ENCODE measurements around the gene DDC. TPM values are rescaled to one million over a fixed set of nuclear protein-coding genes. Genes with fewer than 3 reads are reported as not detected.

Gene DDC
- total and polyA plus RNA-seq, 9 donors = 0.24 to 3.3 (median 0.72) TPM

DNA sequence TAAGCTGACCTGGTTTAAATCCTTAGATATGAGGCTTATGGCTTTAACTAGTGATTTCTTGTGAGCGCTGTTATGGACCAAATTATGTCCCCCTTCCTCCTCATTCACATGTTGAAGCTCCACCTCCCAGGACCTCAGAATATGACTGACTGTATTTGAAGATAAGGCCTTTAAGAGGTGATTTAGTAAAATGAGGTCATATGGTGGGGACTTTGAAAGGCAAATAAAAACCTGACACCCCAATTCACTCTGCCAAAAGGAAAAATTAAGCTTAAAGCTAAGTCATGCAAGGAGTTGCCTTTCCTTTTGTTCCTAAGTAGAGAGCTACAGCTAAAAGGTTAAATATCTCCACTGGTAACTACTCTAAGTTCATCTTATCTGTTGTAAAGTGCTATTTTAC lies 78.7 kb downstream of the DDC start:
- WGBS, 3 donors = 94 to 100% (median 94%) methylated on average over 1 of the region's 1 CpG
- H3K27me3 ChIP-seq = no peaks in the 10 kb centered on the region
- H3K9me3 ChIP-seq = no peaks in the 10 kb centered on the region
- intact Hi-C loops (cut with DNase I) = no loop called here
- H3K4me1 ChIP-seq (ENCODE audit: insufficient read depth) = no peaks in the 10 kb centered on the region
- H3K27ac ChIP-seq = no peak overlapping the region
- TF ChIP-seq POLR2A (IDR thresholded peaks at IDR 0.05) (no peak), EP300 (IDR thresholded peaks at IDR 0.05) (no peak)
- TF ChIP-seq, protein P1, sequence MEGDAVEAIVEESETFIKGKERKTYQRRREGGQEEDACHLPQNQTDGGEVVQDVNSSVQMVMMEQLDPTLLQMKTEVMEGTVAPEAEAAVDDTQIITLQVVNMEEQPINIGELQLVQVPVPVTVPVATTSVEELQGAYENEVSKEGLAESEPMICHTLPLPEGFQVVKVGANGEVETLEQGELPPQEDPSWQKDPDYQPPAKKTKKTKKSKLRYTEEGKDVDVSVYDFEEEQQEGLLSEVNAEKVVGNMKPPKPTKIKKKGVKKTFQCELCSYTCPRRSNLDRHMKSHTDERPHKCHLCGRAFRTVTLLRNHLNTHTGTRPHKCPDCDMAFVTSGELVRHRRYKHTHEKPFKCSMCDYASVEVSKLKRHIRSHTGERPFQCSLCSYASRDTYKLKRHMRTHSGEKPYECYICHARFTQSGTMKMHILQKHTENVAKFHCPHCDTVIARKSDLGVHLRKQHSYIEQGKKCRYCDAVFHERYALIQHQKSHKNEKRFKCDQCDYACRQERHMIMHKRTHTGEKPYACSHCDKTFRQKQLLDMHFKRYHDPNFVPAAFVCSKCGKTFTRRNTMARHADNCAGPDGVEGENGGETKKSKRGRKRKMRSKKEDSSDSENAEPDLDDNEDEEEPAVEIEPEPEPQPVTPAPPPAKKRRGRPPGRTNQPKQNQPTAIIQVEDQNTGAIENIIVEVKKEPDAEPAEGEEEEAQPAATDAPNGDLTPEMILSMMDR (IDR thresholded peaks at IDR 0.05) = no peak
- H3K36me3 ChIP-seq = no peaks in the 10 kb centered on the region
- no peak overlapping the region for H3K4me3 ChIP-seq
- no peak for DNase-seq

DNA sequence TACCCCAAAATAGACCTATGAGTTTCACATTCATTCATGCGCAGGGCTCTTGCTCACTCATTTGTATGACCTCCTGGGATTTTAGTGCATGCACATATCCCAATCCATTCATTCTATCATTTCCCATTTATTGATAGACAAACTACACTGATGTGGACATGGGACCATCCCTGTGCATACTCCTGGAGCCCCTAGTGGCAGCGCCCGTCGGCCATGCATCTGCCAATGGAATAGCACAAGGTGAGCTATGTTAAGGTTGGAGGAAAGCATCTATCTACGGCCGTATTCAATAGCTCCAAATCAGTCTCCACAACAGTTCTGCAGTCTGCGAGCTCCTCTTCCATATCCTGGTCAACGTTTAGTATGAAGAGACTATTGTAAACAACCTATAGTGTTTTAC lies 83.3 kb downstream of the DDC start:
- no peak for DNase-seq
- H3K27ac ChIP-seq = no peak overlapping the region
- no peaks in the 10 kb centered on the region for H3K9me3 ChIP-seq
- no peaks in the 10 kb centered on the region for H3K4me1 ChIP-seq (ENCODE audit: insufficient read depth)
- intact Hi-C loops (cut with DNase I) = no loop called here
- 88 to 92% (median 92%) methylated on average over 8 of the region's 8 CpGs for WGBS, 3 donors
- H3K4me3 ChIP-seq = no peak overlapping the region
- TF ChIP-seq POLR2A (IDR thresholded peaks at IDR 0.05) = no peak
- TF ChIP-seq EP300 (IDR thresholded peaks at IDR 0.05) = no peak
- H3K36me3 ChIP-seq = no peaks in the 10 kb centered on the region
- no peaks in the 10 kb centered on the region for H3K27me3 ChIP-seq

DNA sequence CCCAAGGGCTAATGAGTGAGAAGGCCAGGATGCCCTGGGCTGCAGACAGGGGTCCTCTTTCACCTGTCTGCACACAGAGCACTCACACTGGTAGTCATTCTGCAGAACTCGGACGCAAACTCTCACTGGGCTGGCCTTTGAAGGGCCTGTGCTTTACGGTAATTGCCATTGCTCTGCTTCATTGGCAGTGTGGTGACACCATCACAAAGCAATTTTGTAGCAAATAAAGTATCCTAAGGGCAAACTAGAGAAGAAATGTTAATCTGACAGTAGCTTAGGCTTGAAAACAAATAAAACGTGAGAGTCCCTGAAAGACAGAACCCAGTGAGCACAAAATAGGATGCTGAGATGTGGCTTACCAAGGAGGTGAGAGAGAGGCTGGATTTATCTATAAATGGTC lies 84.4 kb downstream of the DDC start:
- no peak overlapping the region for H3K27ac ChIP-seq
- TF ChIP-seq, protein P1 (IDR thresholded peaks at IDR 0.05) = no peak
- TF ChIP-seq POLR2A (IDR thresholded peaks at IDR 0.05) = no peak
- no peak for TF ChIP-seq EP300 (IDR thresholded peaks at IDR 0.05)
- DNase-seq = no peak
- WGBS, 3 donors = 43 to 83% (median 43%) methylated on average over 4 of the region's 4 CpGs
- no peaks in the 10 kb centered on the region for H3K9me3 ChIP-seq
- no peaks in the 10 kb centered on the region for H3K36me3 ChIP-seq
- no peaks in the 10 kb centered on the region for H3K4me1 ChIP-seq (ENCODE audit: insufficient read depth)
- no peaks in the 10 kb centered on the region for H3K27me3 ChIP-seq
- intact Hi-C loops (cut with DNase I) = no loop called here
- H3K4me3 ChIP-seq = no peak overlapping the region

DNA sequence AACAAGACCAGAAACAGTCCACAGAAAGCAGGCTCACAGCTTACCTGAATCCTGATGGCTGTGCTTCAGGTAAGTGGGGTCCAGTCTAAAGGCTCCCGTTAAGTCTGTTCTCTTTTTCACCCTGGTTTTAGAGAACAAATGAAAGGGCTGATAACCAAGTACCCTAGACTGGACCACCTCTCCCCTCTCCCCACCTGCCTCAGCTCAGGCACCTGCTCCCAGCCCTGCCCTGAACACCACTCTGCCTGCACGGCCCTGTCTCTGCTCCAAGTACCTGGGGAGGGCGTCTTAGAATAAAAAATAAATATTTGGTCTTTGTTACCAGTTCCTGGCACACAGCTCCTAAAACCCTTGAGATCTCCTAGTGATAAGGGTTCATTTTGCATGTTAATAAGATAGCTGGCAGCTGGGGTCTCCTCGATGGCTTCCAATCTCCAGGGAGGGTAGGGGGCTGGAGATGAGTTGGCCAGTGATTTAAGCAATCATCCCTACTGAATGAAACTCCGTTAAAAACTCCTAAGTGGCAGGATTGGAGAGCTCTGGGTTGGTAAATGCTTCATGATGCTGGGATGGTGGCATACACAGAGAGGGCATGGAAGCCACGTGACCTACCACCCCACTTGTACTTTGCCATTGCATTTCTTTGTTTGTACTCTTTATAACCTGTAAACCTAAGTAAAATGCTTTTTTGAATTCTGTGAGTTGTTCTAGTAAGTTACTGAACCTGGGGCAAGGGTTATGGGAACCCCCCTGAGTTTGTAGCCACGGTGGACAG lies 85.3 kb downstream of the DDC start:
- H3K27ac ChIP-seq = no peak overlapping the region
- H3K27me3 ChIP-seq = no peaks in the 10 kb centered on the region
- TF ChIP-seq, protein P1 (IDR thresholded peaks at IDR 0.05) = no peak
- no peak for TF ChIP-seq EP300 (IDR thresholded peaks at IDR 0.05)
- TF ChIP-seq POLR2A (IDR thresholded peaks at IDR 0.05) = no peak
- no peaks in the 10 kb centered on the region for H3K9me3 ChIP-seq
- DNase-seq = no peak
- H3K36me3 ChIP-seq = no peaks in the 10 kb centered on the region
- 82 to 88% (median 86%) methylated on average over 7 of the region's 7 CpGs for WGBS, 3 donors
- H3K4me3 ChIP-seq = no peak overlapping the region
- no peaks in the 10 kb centered on the region for H3K4me1 ChIP-seq (ENCODE audit: insufficient read depth)
- intact Hi-C loops (cut with DNase I) = no loop called here

DNA sequence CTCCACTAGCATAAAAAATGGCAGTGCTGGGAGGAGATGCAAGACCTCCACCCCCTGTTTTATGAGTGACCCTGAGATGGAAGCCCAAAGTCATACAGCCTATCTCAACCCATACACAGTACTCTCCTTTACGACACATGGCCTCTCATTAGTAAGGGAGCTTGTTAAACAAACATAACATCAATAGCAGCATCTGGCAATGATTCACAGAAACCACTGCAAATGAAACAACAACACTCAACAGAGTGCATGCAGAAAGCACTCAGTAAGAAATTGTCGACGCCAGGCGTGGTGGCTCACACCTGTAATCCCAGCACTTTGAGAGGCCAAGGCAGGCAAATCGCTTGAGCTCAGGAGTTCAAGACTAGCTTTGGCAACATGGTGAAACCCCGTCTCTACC lies 87.6 kb downstream of the DDC start:
- Histone ChIP-seq H3K4me3 (no peak overlapping the region), H3K27me3 (no peaks in the 10 kb centered on the region), H3K27ac (no peak overlapping the region), H3K36me3 (no peaks in the 10 kb centered on the region), H3K9me3 (no peaks in the 10 kb centered on the region), H3K4me1 (ENCODE audit: insufficient read depth) (no peaks in the 10 kb centered on the region)
- TF ChIP-seq, protein P1 (IDR thresholded peaks at IDR 0.05) = no peak
- TF ChIP-seq POLR2A (IDR thresholded peaks at IDR 0.05) (no peak), EP300 (IDR thresholded peaks at IDR 0.05) (no peak)
- intact Hi-C loops (cut with DNase I) = no loop called here
- no peak for DNase-seq
- 71 to 80% (median 73%) methylated on average over 6 of the region's 6 CpGs for WGBS, 3 donors

Measured in ovary (tissue), 9 donors.